ENCODE measurements around the gene NACC2.
"Not testable (repeated sequence)": the region's sequence is repeated elsewhere in the genome, so short reads cannot be mapped to it uniquely, and the experiment has no call there.

NACC2 gene

DNA sequence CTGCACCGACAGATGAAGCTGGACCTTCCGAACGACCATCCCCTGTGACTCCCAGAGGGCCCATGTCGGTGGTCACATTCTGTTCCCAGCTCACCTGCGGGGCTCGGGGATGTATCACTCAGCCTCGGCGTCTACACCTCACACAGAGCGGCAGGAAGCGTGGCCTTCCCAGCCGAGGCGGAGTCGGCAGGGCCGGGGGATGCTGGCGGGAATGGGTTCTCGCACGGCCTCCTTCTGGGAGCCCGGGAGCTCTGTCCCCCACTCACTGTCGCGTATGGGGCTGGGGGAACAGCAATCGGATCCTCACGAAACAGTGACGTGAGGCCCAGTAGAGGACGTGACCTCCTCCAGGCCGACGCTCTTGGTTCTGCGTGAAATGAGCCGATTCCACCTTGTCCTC, 20.4 kb downstream of the NACC2 start:
- ATAC-seq, result no peak
- TF ChIP-seq, protein P1, sequence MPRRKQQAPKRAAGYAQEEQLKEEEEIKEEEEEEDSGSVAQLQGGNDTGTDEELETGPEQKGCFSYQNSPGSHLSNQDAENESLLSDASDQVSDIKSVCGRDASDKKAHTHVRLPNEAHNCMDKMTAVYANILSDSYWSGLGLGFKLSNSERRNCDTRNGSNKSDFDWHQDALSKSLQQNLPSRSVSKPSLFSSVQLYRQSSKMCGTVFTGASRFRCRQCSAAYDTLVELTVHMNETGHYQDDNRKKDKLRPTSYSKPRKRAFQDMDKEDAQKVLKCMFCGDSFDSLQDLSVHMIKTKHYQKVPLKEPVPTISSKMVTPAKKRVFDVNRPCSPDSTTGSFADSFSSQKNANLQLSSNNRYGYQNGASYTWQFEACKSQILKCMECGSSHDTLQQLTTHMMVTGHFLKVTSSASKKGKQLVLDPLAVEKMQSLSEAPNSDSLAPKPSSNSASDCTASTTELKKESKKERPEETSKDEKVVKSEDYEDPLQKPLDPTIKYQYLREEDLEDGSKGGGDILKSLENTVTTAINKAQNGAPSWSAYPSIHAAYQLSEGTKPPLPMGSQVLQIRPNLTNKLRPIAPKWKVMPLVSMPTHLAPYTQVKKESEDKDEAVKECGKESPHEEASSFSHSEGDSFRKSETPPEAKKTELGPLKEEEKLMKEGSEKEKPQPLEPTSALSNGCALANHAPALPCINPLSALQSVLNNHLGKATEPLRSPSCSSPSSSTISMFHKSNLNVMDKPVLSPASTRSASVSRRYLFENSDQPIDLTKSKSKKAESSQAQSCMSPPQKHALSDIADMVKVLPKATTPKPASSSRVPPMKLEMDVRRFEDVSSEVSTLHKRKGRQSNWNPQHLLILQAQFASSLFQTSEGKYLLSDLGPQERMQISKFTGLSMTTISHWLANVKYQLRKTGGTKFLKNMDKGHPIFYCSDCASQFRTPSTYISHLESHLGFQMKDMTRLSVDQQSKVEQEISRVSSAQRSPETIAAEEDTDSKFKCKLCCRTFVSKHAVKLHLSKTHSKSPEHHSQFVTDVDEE (CRISPR knock-in tag; IDR thresholded peaks at IDR 0.05), result no peak
- no peak for TF ChIP-seq CSDC2 (CRISPR knock-in tag; IDR thresholded peaks at IDR 0.05)
- no peak for TF ChIP-seq GLIS3 (CRISPR knock-in tag; IDR thresholded peaks at IDR 0.05)
- TF ChIP-seq SNAI2 (CRISPR knock-in tag; IDR thresholded peaks at IDR 0.05), result no peak
- TF ChIP-seq BACH2 (CRISPR knock-in tag; IDR thresholded peaks at IDR 0.05; ENCODE audit: borderline replicate concordance), result no peak
- no peak for TF ChIP-seq ISL1 (CRISPR knock-in tag; IDR thresholded peaks at IDR 0.05)
- no peak for TF ChIP-seq POU6F1 (CRISPR knock-in tag; IDR thresholded peaks at IDR 0.05; ENCODE audit: borderline replicate concordance, low read depth)
- no peak for TF ChIP-seq RARB (CRISPR knock-in tag; IDR thresholded peaks at IDR 0.05)
- no peak for TF ChIP-seq TCF4 (CRISPR knock-in tag; IDR thresholded peaks at IDR 0.05; ENCODE audit: borderline replicate concordance)
- no peak for TF ChIP-seq CSRNP3 (CRISPR knock-in tag; IDR thresholded peaks at IDR 0.05)
- TF ChIP-seq ZNF565 (CRISPR knock-in tag; conservative IDR thresholded peaks at IDR 0.05; ENCODE audit: low read depth), result no peak
- TF ChIP-seq ZNF8 (CRISPR knock-in tag; IDR thresholded peaks at IDR 0.05), result no peak
- TF ChIP-seq OSR1 (CRISPR knock-in tag; IDR thresholded peaks at IDR 0.05), result no peak
- no peak for TF ChIP-seq ZFP30 (CRISPR knock-in tag; IDR thresholded peaks at IDR 0.05)
- no peak for TF ChIP-seq PPARA (CRISPR knock-in tag; IDR thresholded peaks at IDR 0.05; ENCODE audit: borderline replicate concordance)
- no peak for TF ChIP-seq ESRRG (CRISPR knock-in tag; IDR thresholded peaks at IDR 0.05)
- no peak for TF ChIP-seq ZC3H10 (CRISPR knock-in tag; IDR thresholded peaks at IDR 0.05)

DNA sequence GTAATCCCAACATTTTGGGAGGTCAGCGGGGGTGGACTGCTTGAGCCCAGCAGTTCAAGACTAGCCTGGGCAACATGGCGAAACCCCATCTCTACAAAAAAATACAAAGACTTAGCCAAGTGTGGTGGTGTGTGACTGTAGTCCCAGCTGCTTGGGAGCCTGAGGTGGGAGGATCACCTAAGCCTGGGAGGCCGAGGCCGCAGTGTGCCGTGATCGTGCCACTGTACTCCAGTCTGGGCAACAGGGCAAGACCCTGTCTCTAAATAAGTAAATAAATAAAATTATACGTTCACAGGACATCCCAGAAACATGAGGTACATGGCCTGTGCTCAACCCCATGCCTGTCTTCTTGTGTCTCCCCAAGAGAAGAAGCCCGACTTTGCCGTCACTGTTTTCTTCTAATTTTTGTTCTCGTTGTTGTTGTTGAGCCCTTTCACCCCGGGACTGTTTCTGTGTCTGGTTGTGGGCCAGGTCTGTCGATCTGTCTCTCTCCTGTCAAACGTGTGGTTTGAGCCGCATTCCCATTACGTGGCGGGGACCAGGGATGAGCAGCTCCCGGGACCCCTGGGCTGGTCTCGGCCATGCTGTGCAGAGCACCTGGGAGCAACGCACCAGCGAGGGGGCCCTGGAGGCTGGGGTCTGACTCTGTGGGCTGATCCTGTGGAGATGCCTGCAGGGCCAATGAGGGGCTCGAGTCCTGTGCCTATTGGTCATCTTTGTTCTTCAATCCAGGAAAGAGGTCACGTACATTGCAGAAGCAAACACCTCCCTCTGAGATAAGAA, 32.2 kb downstream of the NACC2 start:
- no peak for ATAC-seq
- no peak for TF ChIP-seq POU6F1 (CRISPR knock-in tag; IDR thresholded peaks at IDR 0.05; ENCODE audit: borderline replicate concordance, low read depth)
- TF ChIP-seq PPARA (CRISPR knock-in tag; IDR thresholded peaks at IDR 0.05; ENCODE audit: borderline replicate concordance), result no peak
- TF ChIP-seq, protein P1 (CRISPR knock-in tag; IDR thresholded peaks at IDR 0.05), result no peak
- TF ChIP-seq ISL1 (CRISPR knock-in tag; IDR thresholded peaks at IDR 0.05), result no peak
- TF ChIP-seq CSRNP3 (CRISPR knock-in tag; IDR thresholded peaks at IDR 0.05), result no peak
- no peak for TF ChIP-seq RARB (CRISPR knock-in tag; IDR thresholded peaks at IDR 0.05)
- TF ChIP-seq ZNF70 (CRISPR knock-in tag; IDR thresholded peaks at IDR 0.05), result no peak
- TF ChIP-seq SNAI2 (CRISPR knock-in tag; IDR thresholded peaks at IDR 0.05), result no peak
- TF ChIP-seq ZNF8 (CRISPR knock-in tag; IDR thresholded peaks at IDR 0.05), result no peak
- TF ChIP-seq GLIS3 (CRISPR knock-in tag; IDR thresholded peaks at IDR 0.05), result no peak
- TF ChIP-seq CSDC2 (CRISPR knock-in tag; IDR thresholded peaks at IDR 0.05), result no peak
- TF ChIP-seq ZFP3 (CRISPR knock-in tag; IDR thresholded peaks at IDR 0.05), result no peak

GRCh38 chr9:136061916-136062315, 33.2 kb downstream of the NACC2 start:
- ATAC-seq, result not testable (repeated sequence)
